K562 (cell line): ENCODE data around the gene GPR157. TPM values are rescaled to one million over a fixed set of nuclear protein-coding genes. Genes with fewer than 3 reads are reported as not detected.

Experiments used
- ATAC-seq: fragments of 200-7000 bp; cut with Tn5 transposase; 3 replicates; pipeline ENCODE4 v1.9.1; 2020; ENCODE audit warnings: moderate library complexity
- BruUV-seq: library from RNA; stranded (reverse); fragments of 400-500 nt; replicated peaks from 2 replicates; lab custom pipeline; 2021; lab: Mats Ljungman, UMichigan
- CTCF ChIA-PET: fragments of 300-600 bp; formaldehyde crosslinking; extraction: SDS; loops from one replicate; lab custom pipeline; 2021; ENCODE audit warnings: low intra/inter-chr PET ratio; lab: Yijun Ruan, JAX
- POLR2A ChIA-PET: fragments of 300-600, 350-650 bp; sonication (Branson Sonifier 250); formaldehyde crosslinking; extraction: SDS; loops from one replicate; lab custom pipeline; 2021; ENCODE audit warnings: antibody characterized with exemption, inconsistent platforms; lab: Yijun Ruan, JAX
- DNase-seq, 4 experiments: peaks; one replicate each; pipeline versions ENCODE4 v3.0.0 to v3.0.0-alpha.2; 2011 to 2018; ENCODE audit warnings: low spot score in 3 of 4, mixed read lengths in 3 of 4; ENCODE audit errors: extremely low read depth in 1 of 4
- FAIRE-seq: peaks from 2 replicates; lab custom pipeline; 2011; peaks lifted over from hg19 to GRCh38; lab: Jason Lieb, UNC
- H2AFZ ChIP-seq: 2 replicates; pipeline ENCODE4 v1.6.0; 2011; ENCODE audit warnings: low read depth, low read length, control low read depth, inconsistent platforms
- H3K27ac ChIP-seq: fragments of 200-600 bp; 3 replicates; pipeline ENCODE4 v1.8.0; 2011; ENCODE audit warnings: low read depth, mild to moderate bottlenecking, control low read depth, inconsistent platforms, low read length, moderate library complexity, mixed read lengths; ENCODE audit errors: extremely low read depth
- H3K27me3 ChIP-seq, 2 experiments: fragments of 300-600 bp in 1 of 2; 2 replicates in 1 of 2; 3 replicates in 1 of 2; pipeline versions ENCODE4 v1.6.0 to v1.8.0; 2011; ENCODE audit warnings: inconsistent platforms in 2 of 2, low read length in 2 of 2, mild to moderate bottlenecking in 1 of 2, mixed read lengths in 1 of 2, moderate library complexity in 1 of 2; ENCODE audit not compliant: control insufficient read depth in 2 of 2, insufficient read depth in 2 of 2
- H3K36me3 ChIP-seq: fragments of 300-600 bp; 3 replicates; pipeline ENCODE4 v1.8.0; 2011; ENCODE audit warnings: mild to moderate bottlenecking, low read length, inconsistent platforms; ENCODE audit not compliant: control insufficient read depth, insufficient read depth
- H3K4me1 ChIP-seq, 2 experiments: fragments of 200-600 bp in 1 of 2; replicated peaks in 1 of 2; 2 replicates in 1 of 2; 3 replicates in 1 of 2; pipeline versions ENCODE4 v1.5.1 to v1.8.0; 2011; ENCODE audit warnings: inconsistent platforms in 2 of 2, low read length in 2 of 2, mild to moderate bottlenecking in 1 of 2, mixed read lengths in 1 of 2, moderate library complexity in 1 of 2; ENCODE audit not compliant: control insufficient read depth in 2 of 2, insufficient read depth in 2 of 2
- H3K4me2 ChIP-seq: 2 replicates; pipeline ENCODE4 v1.6.1; 2011; ENCODE audit warnings: low read length, control low read depth, inconsistent platforms, mixed read lengths; ENCODE audit not compliant: insufficient read depth
- H3K4me3 ChIP-seq: fragments of 200-600 bp; sonication (generic), shearing (Covaris generic); 2 replicates; pipeline ENCODE4 v1.5.1; 2016; ENCODE audit warnings: control low read depth, inconsistent platforms
- H3K79me2 ChIP-seq: fragments of 200-600 bp; 3 replicates; pipeline ENCODE4 v1.8.0; 2011; ENCODE audit warnings: low read length, inconsistent platforms; ENCODE audit not compliant: control insufficient read depth, insufficient read depth
- H3K9ac ChIP-seq, 2 experiments: 2 replicates each; pipeline versions ENCODE4 v1.6.0 to v1.6.1; 2011; ENCODE audit warnings: low read depth in 2 of 2, low read length in 2 of 2, control low read depth in 1 of 2, inconsistent platforms in 1 of 2, mild to moderate bottlenecking in 1 of 2, mixed read lengths in 1 of 2; ENCODE audit not compliant: insufficient read depth in 1 of 2
- H3K9me1 ChIP-seq: one replicate; pipeline ENCODE4 v1.6.0; 2011; ENCODE audit warnings: inconsistent platforms, mild to moderate bottlenecking, low read length, moderate library complexity; ENCODE audit not compliant: control insufficient read depth, insufficient read depth
- H3K9me3 ChIP-seq: replicated peaks from 2 replicates; pipeline ENCODE4 v1.5.1; 2011; ENCODE audit warnings: low read depth, low read length, inconsistent platforms; ENCODE audit not compliant: control insufficient read depth, insufficient read depth
- H4K20me1 ChIP-seq: replicated peaks from 2 replicates; pipeline ENCODE4 v1.6.1; 2011; ENCODE audit warnings: low read length, inconsistent platforms, mixed read lengths; ENCODE audit not compliant: control insufficient read depth, insufficient read depth
- CBFA2T2 ChIP-seq: fragments of 450-650 bp; conservative IDR thresholded peaks from 2 replicates; pipeline ENCODE4 v1.6.1; 2017; ENCODE audit warnings: mild to moderate bottlenecking
- MIER1 ChIP-seq: fragments of 450-650 bp; IDR thresholded peaks from 2 replicates; pipeline ENCODE4 v1.6.1; 2016; ENCODE audit warnings: antibody characterized with exemption, mild to moderate bottlenecking, low read depth
- TAL1 ChIP-seq: fragments of 450-650 bp; IDR thresholded peaks from 2 replicates; pipeline ENCODE4 v1.6.1; 2016; ENCODE audit warnings: mild to moderate bottlenecking
- ZNF785 ChIP-seq: fragments of 250-450 bp; sonication (Bioruptor Pico); IDR thresholded peaks from 2 replicates; pipeline ENCODE4 v1.4.0; 2020; ENCODE audit warnings: mild to moderate bottlenecking
- WGBS: fragments of 100-300 bp; shearing (Covaris generic); methylation state at CpG from one replicate; pipeline ENCODE4 v1.1.6; 2016; ENCODE audit warnings: low coverage, mixed read lengths; ENCODE audit not compliant: insufficient coverage; ENCODE audit errors: missing lambda C conversion rate; 5-methylcytosine and 5-hydroxymethylcytosine counted together
- in situ Hi-C: fragments of 300-500 bp; cut with MboI; formaldehyde crosslinking; loops from 4 replicates; pipeline ENCODE4 v1.15.0; 2018; ENCODE audit warnings: inconsistent platforms, mixed read lengths
- intact Hi-C: fragments of 100-400 bp; cut with micrococcal nuclease; formaldehyde crosslinking; loops from 2 replicates; pipeline ENCODE4 v1.14.2; 2022
- polyA plus RNA-seq, 8 experiments: library from polyadenylated mRNA; depleted of rRNA in 4 of 8; stranded (reverse) in 5 of 8; unstranded in 3 of 8; fragments of >200 nt; fragmentation: Nextera tagmentation in 2 of 8; fragmentation: Illumina TruSeq in 1 of 8; extraction: Ambion mirVana in 2 of 8; extraction: Trizol in 1 of 8; gene quantifications; 2 replicates each; pipeline versions ENCODE4 v1.2.1 to v1.2.3, GENCODE V29; 2011 to 2014; ENCODE audit warnings: inconsistent platforms in 1 of 8, missing spikeins in 1 of 8
- total RNA-seq, 7 experiments: library from RNA; depleted of rRNA in 6 of 7; stranded (reverse); fragments of >200 nt in 6 of 7; fragmentation: Illumina TruSeq in 2 of 7; extraction: Trizol in 2 of 7; gene quantifications; 2 replicates each; pipeline versions ENCODE4 v1.2.1 to v1.2.3, GENCODE V29; 2011 to 2021; ENCODE audit warnings: low replicate concordance in 1 of 7
- TF ChIP-seq, protein P1 (sequence below): fragments of 450-650 bp; IDR thresholded peaks from 2 replicates; pipeline ENCODE4 v1.6.1; 2016; ENCODE audit warnings: low read depth, mild to moderate bottlenecking, moderate library complexity
- TF ChIP-seq, protein P2 (sequence below): fragments of 200-600 bp; sonication (generic); IDR thresholded peaks from one replicate; pipeline ENCODE4 v1.6.1; 2012; ENCODE audit warnings: mild to moderate bottlenecking, low read depth, low read length, inconsistent platforms
- TF ChIP-seq, protein P3 (sequence below): sonication (generic); formaldehyde crosslinking; IDR thresholded peaks from 2 replicates; pipeline ENCODE4 v1.8.0; 2022; ENCODE audit warnings: mild to moderate bottlenecking, missing genetic modification reagents

Gene GPR157
- total and polyA plus RNA-seq, 9 of the 15 experiments (the other 6 are each of a cell fraction or from before 2014, with no cell fraction given) = 0.01 to 0.18 (median 0.04) TPM; not detected in 4

DNA sequence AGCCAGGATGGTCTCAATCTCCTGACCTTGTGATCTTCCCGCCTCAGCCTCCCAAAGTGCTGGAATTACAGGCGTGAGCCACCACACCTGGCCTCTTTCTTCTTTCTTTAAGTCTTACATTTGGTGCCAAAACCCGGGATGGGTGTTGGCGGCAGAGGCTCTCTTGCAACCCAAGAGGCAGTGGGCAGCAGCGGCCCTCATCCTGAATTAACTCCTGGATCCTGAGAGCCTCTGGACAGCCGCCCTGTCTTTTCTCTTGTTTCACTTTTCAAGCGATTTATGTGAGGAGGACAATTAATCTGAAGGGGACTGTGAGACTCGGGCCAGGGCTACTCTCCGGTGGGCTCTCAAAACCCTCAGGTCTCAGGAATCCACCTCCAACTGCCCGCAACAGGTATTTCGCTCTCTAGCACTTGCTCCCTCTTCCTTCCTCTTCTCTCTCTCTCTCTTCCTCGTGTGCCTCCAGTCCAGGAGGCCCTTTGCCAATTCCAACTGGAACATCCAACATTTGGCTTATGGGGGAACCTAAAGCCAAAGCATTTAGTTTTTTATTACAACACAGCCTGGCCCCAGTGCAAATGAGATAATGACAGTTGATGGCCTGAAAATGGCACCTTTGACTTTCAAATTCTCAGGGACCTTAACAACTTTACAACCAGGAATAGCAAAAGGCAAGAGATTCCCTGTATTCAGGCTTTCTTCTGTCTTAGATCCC, 41.3 kb downstream of the GPR157 start:
- POLR2A ChIA-PET = no interaction called here
- H3K9me1 ChIP-seq = no peaks in the 10 kb centered on the region
- no peak for FAIRE-seq
- H2AFZ ChIP-seq = no peak overlapping the region
- no peaks in the 10 kb centered on the region for H3K36me3 ChIP-seq
- no TSS peak for BruUV-seq
- CTCF ChIA-PET = no interaction called here
- H3K4me3 ChIP-seq = no peak overlapping the region
- in situ Hi-C loops (no loop called here), intact Hi-C loops (no loop called here)
- no peaks in the 10 kb centered on the region for H3K79me2 ChIP-seq
- under 1% methylated on average over 10 of the region's 12 CpGs for WGBS
- no peak for ATAC-seq
- DNase-seq = no peak
- no peaks in the 10 kb centered on the region for H3K4me1 ChIP-seq
- no peaks in the 10 kb centered on the region for H4K20me1 ChIP-seq
- no peak overlapping the region for H3K27ac ChIP-seq
- no peaks in the 10 kb centered on the region for H3K9me3 ChIP-seq
- H3K27me3 ChIP-seq = peaks cover 58 to 60% of the 10 kb centered on the region in 2 experiments; a peak in 4 of 5 replicates
- H3K9ac ChIP-seq = no peak overlapping the region
- no peak overlapping the region for H3K4me2 ChIP-seq
- TF ChIP-seq TAL1 = no peak
- no peak for TF ChIP-seq MIER1
- TF ChIP-seq, protein P1, sequence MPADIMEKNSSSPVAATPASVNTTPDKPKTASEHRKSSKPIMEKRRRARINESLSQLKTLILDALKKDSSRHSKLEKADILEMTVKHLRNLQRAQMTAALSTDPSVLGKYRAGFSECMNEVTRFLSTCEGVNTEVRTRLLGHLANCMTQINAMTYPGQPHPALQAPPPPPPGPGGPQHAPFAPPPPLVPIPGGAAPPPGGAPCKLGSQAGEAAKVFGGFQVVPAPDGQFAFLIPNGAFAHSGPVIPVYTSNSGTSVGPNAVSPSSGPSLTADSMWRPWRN = no peak
- TF ChIP-seq, protein P2, sequence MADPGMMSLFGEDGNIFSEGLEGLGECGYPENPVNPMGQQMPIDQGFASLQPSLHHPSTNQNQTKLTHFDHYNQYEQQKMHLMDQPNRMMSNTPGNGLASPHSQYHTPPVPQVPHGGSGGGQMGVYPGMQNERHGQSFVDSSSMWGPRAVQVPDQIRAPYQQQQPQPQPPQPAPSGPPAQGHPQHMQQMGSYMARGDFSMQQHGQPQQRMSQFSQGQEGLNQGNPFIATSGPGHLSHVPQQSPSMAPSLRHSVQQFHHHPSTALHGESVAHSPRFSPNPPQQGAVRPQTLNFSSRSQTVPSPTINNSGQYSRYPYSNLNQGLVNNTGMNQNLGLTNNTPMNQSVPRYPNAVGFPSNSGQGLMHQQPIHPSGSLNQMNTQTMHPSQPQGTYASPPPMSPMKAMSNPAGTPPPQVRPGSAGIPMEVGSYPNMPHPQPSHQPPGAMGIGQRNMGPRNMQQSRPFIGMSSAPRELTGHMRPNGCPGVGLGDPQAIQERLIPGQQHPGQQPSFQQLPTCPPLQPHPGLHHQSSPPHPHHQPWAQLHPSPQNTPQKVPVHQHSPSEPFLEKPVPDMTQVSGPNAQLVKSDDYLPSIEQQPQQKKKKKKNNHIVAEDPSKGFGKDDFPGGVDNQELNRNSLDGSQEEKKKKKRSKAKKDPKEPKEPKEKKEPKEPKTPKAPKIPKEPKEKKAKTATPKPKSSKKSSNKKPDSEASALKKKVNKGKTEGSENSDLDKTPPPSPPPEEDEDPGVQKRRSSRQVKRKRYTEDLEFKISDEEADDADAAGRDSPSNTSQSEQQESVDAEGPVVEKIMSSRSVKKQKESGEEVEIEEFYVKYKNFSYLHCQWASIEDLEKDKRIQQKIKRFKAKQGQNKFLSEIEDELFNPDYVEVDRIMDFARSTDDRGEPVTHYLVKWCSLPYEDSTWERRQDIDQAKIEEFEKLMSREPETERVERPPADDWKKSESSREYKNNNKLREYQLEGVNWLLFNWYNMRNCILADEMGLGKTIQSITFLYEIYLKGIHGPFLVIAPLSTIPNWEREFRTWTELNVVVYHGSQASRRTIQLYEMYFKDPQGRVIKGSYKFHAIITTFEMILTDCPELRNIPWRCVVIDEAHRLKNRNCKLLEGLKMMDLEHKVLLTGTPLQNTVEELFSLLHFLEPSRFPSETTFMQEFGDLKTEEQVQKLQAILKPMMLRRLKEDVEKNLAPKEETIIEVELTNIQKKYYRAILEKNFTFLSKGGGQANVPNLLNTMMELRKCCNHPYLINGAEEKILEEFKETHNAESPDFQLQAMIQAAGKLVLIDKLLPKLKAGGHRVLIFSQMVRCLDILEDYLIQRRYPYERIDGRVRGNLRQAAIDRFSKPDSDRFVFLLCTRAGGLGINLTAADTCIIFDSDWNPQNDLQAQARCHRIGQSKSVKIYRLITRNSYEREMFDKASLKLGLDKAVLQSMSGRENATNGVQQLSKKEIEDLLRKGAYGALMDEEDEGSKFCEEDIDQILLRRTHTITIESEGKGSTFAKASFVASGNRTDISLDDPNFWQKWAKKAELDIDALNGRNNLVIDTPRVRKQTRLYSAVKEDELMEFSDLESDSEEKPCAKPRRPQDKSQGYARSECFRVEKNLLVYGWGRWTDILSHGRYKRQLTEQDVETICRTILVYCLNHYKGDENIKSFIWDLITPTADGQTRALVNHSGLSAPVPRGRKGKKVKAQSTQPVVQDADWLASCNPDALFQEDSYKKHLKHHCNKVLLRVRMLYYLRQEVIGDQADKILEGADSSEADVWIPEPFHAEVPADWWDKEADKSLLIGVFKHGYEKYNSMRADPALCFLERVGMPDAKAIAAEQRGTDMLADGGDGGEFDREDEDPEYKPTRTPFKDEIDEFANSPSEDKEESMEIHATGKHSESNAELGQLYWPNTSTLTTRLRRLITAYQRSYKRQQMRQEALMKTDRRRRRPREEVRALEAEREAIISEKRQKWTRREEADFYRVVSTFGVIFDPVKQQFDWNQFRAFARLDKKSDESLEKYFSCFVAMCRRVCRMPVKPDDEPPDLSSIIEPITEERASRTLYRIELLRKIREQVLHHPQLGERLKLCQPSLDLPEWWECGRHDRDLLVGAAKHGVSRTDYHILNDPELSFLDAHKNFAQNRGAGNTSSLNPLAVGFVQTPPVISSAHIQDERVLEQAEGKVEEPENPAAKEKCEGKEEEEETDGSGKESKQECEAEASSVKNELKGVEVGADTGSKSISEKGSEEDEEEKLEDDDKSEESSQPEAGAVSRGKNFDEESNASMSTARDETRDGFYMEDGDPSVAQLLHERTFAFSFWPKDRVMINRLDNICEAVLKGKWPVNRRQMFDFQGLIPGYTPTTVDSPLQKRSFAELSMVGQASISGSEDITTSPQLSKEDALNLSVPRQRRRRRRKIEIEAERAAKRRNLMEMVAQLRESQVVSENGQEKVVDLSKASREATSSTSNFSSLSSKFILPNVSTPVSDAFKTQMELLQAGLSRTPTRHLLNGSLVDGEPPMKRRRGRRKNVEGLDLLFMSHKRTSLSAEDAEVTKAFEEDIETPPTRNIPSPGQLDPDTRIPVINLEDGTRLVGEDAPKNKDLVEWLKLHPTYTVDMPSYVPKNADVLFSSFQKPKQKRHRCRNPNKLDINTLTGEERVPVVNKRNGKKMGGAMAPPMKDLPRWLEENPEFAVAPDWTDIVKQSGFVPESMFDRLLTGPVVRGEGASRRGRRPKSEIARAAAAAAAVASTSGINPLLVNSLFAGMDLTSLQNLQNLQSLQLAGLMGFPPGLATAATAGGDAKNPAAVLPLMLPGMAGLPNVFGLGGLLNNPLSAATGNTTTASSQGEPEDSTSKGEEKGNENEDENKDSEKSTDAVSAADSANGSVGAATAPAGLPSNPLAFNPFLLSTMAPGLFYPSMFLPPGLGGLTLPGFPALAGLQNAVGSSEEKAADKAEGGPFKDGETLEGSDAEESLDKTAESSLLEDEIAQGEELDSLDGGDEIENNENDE = no peak
- TF ChIP-seq ZNF785 = no peak
- TF ChIP-seq, protein P3, sequence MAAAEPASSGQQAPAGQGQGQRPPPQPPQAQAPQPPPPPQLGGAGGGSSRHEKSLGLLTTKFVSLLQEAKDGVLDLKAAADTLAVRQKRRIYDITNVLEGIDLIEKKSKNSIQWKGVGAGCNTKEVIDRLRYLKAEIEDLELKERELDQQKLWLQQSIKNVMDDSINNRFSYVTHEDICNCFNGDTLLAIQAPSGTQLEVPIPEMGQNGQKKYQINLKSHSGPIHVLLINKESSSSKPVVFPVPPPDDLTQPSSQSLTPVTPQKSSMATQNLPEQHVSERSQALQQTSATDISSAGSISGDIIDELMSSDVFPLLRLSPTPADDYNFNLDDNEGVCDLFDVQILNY (CRISPR knock-in tag) = no peak
- TF ChIP-seq CBFA2T2 = no peak
